ENCODE results near the gene MNT.

DNA sequence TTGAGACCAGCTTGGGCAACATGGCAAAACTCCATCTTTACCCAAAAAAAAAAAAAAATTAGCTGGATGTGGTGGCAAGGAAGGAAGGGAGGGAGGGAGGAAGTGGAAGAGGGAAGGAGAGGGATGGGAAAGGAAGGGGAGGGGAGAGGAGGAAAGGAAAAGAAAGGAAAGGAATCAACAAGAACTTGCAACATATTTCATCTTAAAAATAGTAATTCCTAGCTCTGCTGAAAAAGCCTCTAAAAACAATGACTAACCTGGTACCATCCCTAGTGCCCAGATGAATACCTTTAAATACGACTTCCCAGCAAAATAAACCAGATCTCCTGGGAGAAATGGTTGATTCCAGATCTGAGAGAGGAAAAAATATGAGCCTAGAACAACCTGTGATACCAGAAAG lies 27.1 kb upstream of the MNT start:
- TF ChIP-seq POLR2AphosphoS5 (IDR thresholded peaks at IDR 0.05; ENCODE audit: insufficient read depth in 1 of 2, low read depth in 1 of 2), result no peak
- no peak for TF ChIP-seq POLR2A (IDR thresholded peaks at IDR 0.05)

Measured in vagina (tissue), 2 donors.